GM12878 (cell line): ENCODE measurements around the gene UNC5CL. TPM values are rescaled to one million over a fixed set of nuclear protein-coding genes. Genes with fewer than 3 reads are reported as not detected.
A peak's percentile ranks its signal among the peaks of the same experiment; 100 is the strongest.

ENCODE experiments used
- ATAC-seq: fragments of 200-7000 bp; cut with Tn5 transposase; 3 replicates; pipeline ENCODE4 v1.9.1; 2020; ENCODE audit warnings: mild to moderate bottlenecking, moderate library complexity
- BruUV-seq: library from RNA; stranded (reverse); fragments of 400-500 nt; replicated peaks from 2 replicates; lab custom pipeline; 2021; lab: Mats Ljungman, UMichigan
- CTCF ChIA-PET: fragments of 300-600 bp; sonication (Branson Sonifier 250); formaldehyde crosslinking; extraction: SDS; loops from one replicate; lab custom pipeline; 2021; ENCODE audit warnings: inconsistent platforms; lab: Yijun Ruan, JAX
- POLR2A ChIA-PET: fragments of 350-600 bp; formaldehyde crosslinking; extraction: SDS; loops from one replicate; lab custom pipeline; 2021; ENCODE audit warnings: inconsistent platforms; lab: Charles Lee
- RAD21 ChIA-PET: fragments of 300-600 bp; sonication (Branson Sonifier 250); formaldehyde crosslinking; loops from one replicate; lab custom pipeline; 2023; ENCODE audit warnings: antibody characterized with exemption; ENCODE audit not compliant: unreplicated experiment; lab: Charles Lee
- SMC1A ChIA-PET: fragments of 300-600 bp; sonication (Branson Sonifier 250); formaldehyde crosslinking; loops from one replicate; lab custom pipeline; 2023; ENCODE audit not compliant: unreplicated experiment, uncharacterized antibody; lab: Charles Lee
- DNase-seq: peaks from one replicate; pipeline ENCODE4 v3.0.0-alpha.2; 2011; ENCODE audit warnings: low read depth, low spot score
- FAIRE-seq: peaks from 3 replicates; lab custom pipeline; 2011; peaks lifted over from hg19 to GRCh38; lab: Jason Lieb, UNC
- H2AFZ ChIP-seq: 2 replicates; pipeline ENCODE4 v1.6.0; 2011; ENCODE audit warnings: low read depth, low read length, control low read depth; ENCODE audit not compliant: control insufficient read depth
- H3K27ac ChIP-seq: 2 replicates; pipeline ENCODE4 v1.5.1; 2011; ENCODE audit warnings: control low read depth; ENCODE audit not compliant: control insufficient read depth, insufficient read depth
- H3K27me3 ChIP-seq, 2 experiments: replicated peaks in 1 of 2; 2 replicates each; pipeline versions ENCODE4 v1.6.0 to v1.6.1; 2011; ENCODE audit warnings: low read length in 1 of 2; ENCODE audit not compliant: control insufficient read depth in 2 of 2, insufficient read depth in 2 of 2
- H3K36me3 ChIP-seq, 2 experiments: 2 replicates each; pipeline ENCODE4 v1.5.1; 2011; ENCODE audit warnings: low read length in 1 of 2; ENCODE audit not compliant: control insufficient read depth in 2 of 2, insufficient read depth in 2 of 2
- H3K4me1 ChIP-seq: 2 replicates; pipeline ENCODE4 v1.6.1; 2011; ENCODE audit warnings: mild to moderate bottlenecking, low read length, moderate library complexity, mixed read lengths; ENCODE audit not compliant: control insufficient read depth, insufficient read depth
- H3K4me2 ChIP-seq: 2 replicates; pipeline ENCODE4 v1.6.0; 2011; ENCODE audit warnings: control low read depth; ENCODE audit not compliant: control insufficient read depth, insufficient read depth
- H3K4me3 ChIP-seq: fragments of 200-600 bp; sonication (generic); 2 replicates; pipeline ENCODE4 v1.5.1; 2016
- H3K79me2 ChIP-seq: 2 replicates; pipeline ENCODE4 v1.6.0; 2011; ENCODE audit warnings: low read length; ENCODE audit not compliant: control insufficient read depth, insufficient read depth
- H3K9ac ChIP-seq: 2 replicates; pipeline ENCODE4 v1.8.0; 2011; ENCODE audit warnings: low read length, control low read depth, mixed read lengths; ENCODE audit not compliant: control insufficient read depth, insufficient read depth
- H3K9me3 ChIP-seq: replicated peaks from 3 replicates; pipeline ENCODE4 v1.5.1; 2011; ENCODE audit warnings: mild to moderate bottlenecking, low read length; ENCODE audit not compliant: control insufficient read depth, insufficient read depth
- H4K20me1 ChIP-seq: 2 replicates; pipeline ENCODE4 v1.6.0; 2011; ENCODE audit not compliant: control insufficient read depth, insufficient read depth
- ATF7 ChIP-seq: fragments of 450-650 bp; IDR thresholded peaks from 2 replicates; pipeline ENCODE4 v1.6.1; 2016; ENCODE audit warnings: low read depth, mild to moderate bottlenecking
- CHD4 ChIP-seq: fragments of 200-600 bp; sonication (generic); IDR thresholded peaks from 2 replicates; pipeline ENCODE4 v1.6.1; 2016; ENCODE audit warnings: mild to moderate bottlenecking
- EED ChIP-seq: sonication (generic); IDR thresholded peaks from 2 replicates; pipeline ENCODE4 v1.6.1; 2016; ENCODE audit warnings: antibody characterized with exemption, low read depth
- ESRRA ChIP-seq: IDR thresholded peaks from 2 replicates; pipeline ENCODE4 v1.6.1; 2012; ENCODE audit warnings: mild to moderate bottlenecking, low read length, improper control_type of control experiment
- FOS ChIP-seq: IDR thresholded peaks from 3 replicates; pipeline ENCODE4 v1.6.1; 2011; ENCODE audit warnings: borderline replicate concordance; ENCODE audit not compliant: insufficient read length; ENCODE audit errors: extremely low read depth
- NFYB ChIP-seq: IDR thresholded peaks from 2 replicates; pipeline ENCODE4 v1.6.1; 2011; ENCODE audit warnings: low read depth, mild to moderate bottlenecking, low read length, improper control_type of control experiment, moderate library complexity; ENCODE audit not compliant: insufficient read depth
- SMARCA5 ChIP-seq: fragments of 450-650 bp; IDR thresholded peaks from 2 replicates; pipeline ENCODE4 v1.6.1; 2017; ENCODE audit warnings: mild to moderate bottlenecking
- SMC3 ChIP-seq: IDR thresholded peaks from 2 replicates; pipeline ENCODE4 v1.6.1; 2011; ENCODE audit warnings: low read length, improper control_type of control experiment, borderline replicate concordance
- ZZZ3 ChIP-seq: IDR thresholded peaks from 2 replicates; pipeline ENCODE4 v1.6.1; 2011; ENCODE audit warnings: low read depth; ENCODE audit not compliant: control insufficient read depth, insufficient read length
- WGBS: methylation state at CpG from one replicate; pipeline ENCODE4 v1.1.6; 2016; ENCODE audit warnings: low lambda C conversion rate; ENCODE audit not compliant: insufficient replicate concordance, insufficient coverage; ENCODE audit errors: missing lambda C conversion rate; 5-methylcytosine and 5-hydroxymethylcytosine counted together
- in situ Hi-C: fragments of 300-500 bp; cut with MboI; formaldehyde crosslinking; loops from 9 replicates; pipeline ENCODE4 v1.14.3; 2018; ENCODE audit warnings: mixed read lengths
- intact Hi-C: fragments of 100-400 bp; cut with micrococcal nuclease; formaldehyde crosslinking; loops from one replicate; pipeline ENCODE4 v1.14.2; 2022; ENCODE audit not compliant: unreplicated experiment
- polyA plus RNA-seq, 11 experiments: library from polyadenylated mRNA; depleted of rRNA in 4 of 11; unstranded in 6 of 11; stranded (reverse) in 5 of 11; fragments of >200 nt; fragmentation: Nextera tagmentation in 4 of 11; fragmentation: Illumina TruSeq in 1 of 11; extraction: Ambion mirVana in 4 of 11; extraction: Trizol in 1 of 11; gene quantifications; 1 replicate in 1 of 11; 2 replicates in 10 of 11; pipeline versions ENCODE4 v1.2.1 to v1.2.3, GENCODE V29; 2011 to 2016; ENCODE audit warnings: inconsistent platforms in 2 of 11, missing spikeins in 2 of 11, low read depth in 1 of 11
- total RNA-seq, 4 experiments: library from RNA; depleted of rRNA in 3 of 4; stranded (reverse); fragments of >200 nt in 3 of 4; fragmentation: Illumina TruSeq in 1 of 4; extraction: Trizol in 1 of 4; gene quantifications; 2 replicates each; pipeline versions ENCODE4 v1.2.1 to v1.2.3, GENCODE V29; 2013 to 2021
- TF ChIP-seq, protein P1 (sequence below), 3 experiments: IDR thresholded peaks in 2 of 3; conservative IDR thresholded peaks in 1 of 3; 2 replicates each; pipeline ENCODE4 v1.5.1; 2011; ENCODE audit warnings: low read depth in 3 of 3, low read length in 3 of 3, mild to moderate bottlenecking in 3 of 3, control low read depth in 2 of 3, moderate library complexity in 2 of 3, inconsistent platforms in 1 of 3, mixed read lengths in 1 of 3; ENCODE audit not compliant: control insufficient read depth in 2 of 3, insufficient read depth in 1 of 3; ENCODE audit errors: extremely low read depth in 1 of 3
- TF ChIP-seq, protein P2 (sequence below): fragments of 450-650 bp; IDR thresholded peaks from 2 replicates; pipeline ENCODE4 v1.6.1; 2016; ENCODE audit warnings: mild to moderate bottlenecking

The UNC5CL gene
- total and polyA plus RNA-seq, 10 of the 15 experiments (the other 5 are each of a cell fraction or from before 2014, with no cell fraction given) = 0.11 to 1.2 (median 0.46) TPM; not detected in 1

DNA sequence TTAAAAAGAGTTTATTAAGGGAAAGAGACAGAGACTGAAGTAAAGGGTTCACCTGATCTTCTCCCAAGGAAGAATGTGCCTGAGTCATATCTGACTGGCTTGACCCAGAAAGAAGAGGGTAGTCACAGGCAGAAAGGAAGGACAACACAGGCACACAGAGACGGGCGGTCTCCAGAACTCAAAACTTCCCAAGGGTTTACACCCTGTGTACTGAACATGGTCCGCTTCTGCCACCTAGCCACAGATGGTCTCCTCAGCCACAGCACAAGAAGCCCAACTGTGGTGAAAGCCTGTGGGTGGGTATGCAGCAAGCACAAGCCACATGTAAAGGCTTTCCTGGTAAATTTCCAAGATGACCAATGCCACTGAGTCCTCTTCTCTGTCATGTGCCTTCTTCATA lies 17.2 kb downstream of the UNC5CL start:
- Histone ChIP-seq H3K4me1 (no peaks in the 10 kb centered on the region), H2AFZ (no peak overlapping the region), H3K27me3 (no peaks in the 10 kb centered on the region), H3K9me3 (no peaks in the 10 kb centered on the region), H3K27ac (no peak overlapping the region), H3K36me3 (no peaks in the 10 kb centered on the region), H3K4me2 (no peak overlapping the region), H3K4me3 (no peak overlapping the region), H3K9ac (no peak overlapping the region), H4K20me1 (no peaks in the 10 kb centered on the region; the same call in 1 of the 2 replicates), H3K79me2 (no peaks in the 10 kb centered on the region)
- WGBS = 76% methylated on average over 3 of the region's 3 CpGs
- SMC1A ChIA-PET = no interaction called here
- in situ Hi-C loops (no loop called here), intact Hi-C loops (no loop called here)
- CTCF ChIA-PET = interaction anchor here (2.2 kb wide), 1 partner anchor 18 kb away, joined by 10 read pairs; the partner anchor contains the start of gene UNC5CL
- POLR2A ChIA-PET = no interaction called here
- TF ChIP-seq, protein P1, sequence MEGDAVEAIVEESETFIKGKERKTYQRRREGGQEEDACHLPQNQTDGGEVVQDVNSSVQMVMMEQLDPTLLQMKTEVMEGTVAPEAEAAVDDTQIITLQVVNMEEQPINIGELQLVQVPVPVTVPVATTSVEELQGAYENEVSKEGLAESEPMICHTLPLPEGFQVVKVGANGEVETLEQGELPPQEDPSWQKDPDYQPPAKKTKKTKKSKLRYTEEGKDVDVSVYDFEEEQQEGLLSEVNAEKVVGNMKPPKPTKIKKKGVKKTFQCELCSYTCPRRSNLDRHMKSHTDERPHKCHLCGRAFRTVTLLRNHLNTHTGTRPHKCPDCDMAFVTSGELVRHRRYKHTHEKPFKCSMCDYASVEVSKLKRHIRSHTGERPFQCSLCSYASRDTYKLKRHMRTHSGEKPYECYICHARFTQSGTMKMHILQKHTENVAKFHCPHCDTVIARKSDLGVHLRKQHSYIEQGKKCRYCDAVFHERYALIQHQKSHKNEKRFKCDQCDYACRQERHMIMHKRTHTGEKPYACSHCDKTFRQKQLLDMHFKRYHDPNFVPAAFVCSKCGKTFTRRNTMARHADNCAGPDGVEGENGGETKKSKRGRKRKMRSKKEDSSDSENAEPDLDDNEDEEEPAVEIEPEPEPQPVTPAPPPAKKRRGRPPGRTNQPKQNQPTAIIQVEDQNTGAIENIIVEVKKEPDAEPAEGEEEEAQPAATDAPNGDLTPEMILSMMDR (IDR thresholded peaks at IDR 0.05 in 2 of 3, conservative IDR thresholded peaks at IDR 0.05 in 1 of 3; ENCODE audit: control insufficient read depth in 2 of 3, extremely low read depth in 1 of 3, insufficient read depth in 1 of 3, low read depth in 3 of 3, low read length in 3 of 3) = 0 out of 6 replicates have a peak, but pooled peaks of 1 of the 3 experiments have one; percentile 0
- no peak for TF ChIP-seq SMARCA5
- no TSS peak for BruUV-seq
- FAIRE-seq (no peak), ATAC-seq (no peak), DNase-seq (no peak)
- RAD21 ChIA-PET = no interaction called here

DNA sequence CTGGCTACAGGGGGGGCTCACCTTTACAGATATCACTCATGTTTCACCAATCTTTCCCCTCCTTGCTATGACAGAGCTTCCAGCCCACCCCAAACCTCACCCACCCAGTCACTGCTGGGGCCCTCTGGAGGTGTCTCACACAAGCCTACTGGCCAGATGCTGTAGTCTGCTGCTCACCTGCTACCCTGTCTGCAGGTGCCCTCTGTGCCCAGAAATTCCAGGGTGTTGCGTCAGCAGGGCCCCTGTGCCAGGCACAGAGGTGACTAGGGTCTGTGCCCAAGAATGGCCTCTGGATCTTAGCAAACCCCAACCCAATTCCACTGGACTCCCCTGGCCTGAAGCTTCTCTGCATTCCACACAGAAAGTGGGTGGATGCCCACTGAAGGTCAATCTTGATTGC lies 21.4 kb downstream of the UNC5CL start:
- Histone ChIP-seq H4K20me1 (no peaks in the 10 kb centered on the region), H3K27me3 (no peaks in the 10 kb centered on the region), H3K9me3 (no peaks in the 10 kb centered on the region), H3K4me3 (no peak overlapping the region), H3K4me2 (no peak overlapping the region), H3K36me3 (no peaks in the 10 kb centered on the region), H3K27ac (no peak overlapping the region)
- FAIRE-seq (no peak), ATAC-seq (no peak), DNase-seq (no peak)
- POLR2A ChIA-PET = no interaction called here
- SMC1A ChIA-PET = interaction anchor here (0.5 kb wide), 1 partner anchor 1495 kb away, joined by 3 read pairs; no protein-coding TSS in a partner anchor
- CTCF ChIA-PET = interaction anchor here (3.8 kb wide), 1 partner anchor 10 kb away, joined by 20 read pairs; no protein-coding TSS in a partner anchor
- WGBS = 60% methylated on average over 1 of the region's 1 CpG
- TF ChIP-seq, protein P2, sequence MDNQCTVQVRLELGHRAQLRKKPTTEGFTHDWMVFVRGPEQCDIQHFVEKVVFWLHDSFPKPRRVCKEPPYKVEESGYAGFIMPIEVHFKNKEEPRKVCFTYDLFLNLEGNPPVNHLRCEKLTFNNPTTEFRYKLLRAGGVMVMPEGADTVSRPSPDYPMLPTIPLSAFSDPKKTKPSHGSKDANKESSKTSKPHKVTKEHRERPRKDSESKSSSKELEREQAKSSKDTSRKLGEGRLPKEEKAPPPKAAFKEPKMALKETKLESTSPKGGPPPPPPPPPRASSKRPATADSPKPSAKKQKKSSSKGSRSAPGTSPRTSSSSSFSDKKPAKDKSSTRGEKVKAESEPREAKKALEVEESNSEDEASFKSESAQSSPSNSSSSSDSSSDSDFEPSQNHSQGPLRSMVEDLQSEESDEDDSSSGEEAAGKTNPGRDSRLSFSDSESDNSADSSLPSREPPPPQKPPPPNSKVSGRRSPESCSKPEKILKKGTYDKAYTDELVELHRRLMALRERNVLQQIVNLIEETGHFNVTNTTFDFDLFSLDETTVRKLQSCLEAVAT = no peak
- TF ChIP-seq SMC3 = no peak
- no peak for TF ChIP-seq CHD4
- no peak for TF ChIP-seq NFYB
- TF ChIP-seq ZZZ3 = no peak
- TF ChIP-seq ESRRA = no peak
- no peak for TF ChIP-seq FOS
- no peak for TF ChIP-seq EED
- TF ChIP-seq ATF7 = no peak
- TF ChIP-seq, all 136 proteins: peak for 0
- RAD21 ChIA-PET = interaction anchor here (0.6 kb wide), 1 partner anchor 680 kb away, joined by 3 read pairs; no protein-coding TSS in a partner anchor
- Histone ChIP-seq H3K9ac (no peak overlapping the region), H2AFZ (no peak overlapping the region), H3K4me1 (no peaks in the 10 kb centered on the region), H3K79me2 (no peaks in the 10 kb centered on the region)
- intact Hi-C loops = no loop called here
- in situ Hi-C loops = no loop called here
- no TSS peak for BruUV-seq
